ENCODE results near the gene INTS11.
"Not testable (repeated sequence)": the region's sequence is repeated elsewhere in the genome, so short reads cannot be mapped to it uniquely, and the experiment has no call there.

Gene INTS11

GRCh38 chr1:1329304-1330210, 5.1 kb upstream of the INTS11 start:
- no peak for DNase-seq (ENCODE audit: low read depth)

GRCh38 chr1:1328254-1328653, 3.8 kb upstream of the INTS11 start:
- no peak for DNase-seq (ENCODE audit: low read depth)

- no peak for DNase-seq (ENCODE audit: low read depth)
Measured at GRCh38 chr1:1327291-1327690, 2.8 kb upstream of the INTS11 start.

- no peak for DNase-seq (ENCODE audit: low read depth)
Measured at GRCh38 chr1:1326075-1326605, 1.7 kb upstream of the INTS11 start.

GRCh38 chr1:1325288-1326074, 1.0 kb upstream of the INTS11 start:
- no peak for DNase-seq (ENCODE audit: low read depth)

GRCh38 chr1:1324084-1324523, 356 bp downstream of the INTS11 start:
- no peak for DNase-seq (ENCODE audit: low read depth)

GRCh38 chr1:1322952-1323351, 1.5 kb downstream of the INTS11 start:
- DNase-seq (ENCODE audit: low read depth): no peak

- no peak for DNase-seq (ENCODE audit: low read depth)
Measured at GRCh38 chr1:1322418-1322817, 2.0 kb downstream of the INTS11 start.

GRCh38 chr1:1321477-1321876, 3.0 kb downstream of the INTS11 start:
- DNase-seq (ENCODE audit: low read depth): no peak

- no peak for DNase-seq (ENCODE audit: low read depth)
Measured at GRCh38 chr1:1320666-1321448, 3.6 kb downstream of the INTS11 start.

- no peak for DNase-seq (ENCODE audit: low read depth)
Measured at GRCh38 chr1:1319646-1319941, 4.9 kb downstream of the INTS11 start.

GRCh38 chr1:1318777-1319645, 5.4 kb downstream of the INTS11 start:
- no peak for DNase-seq (ENCODE audit: low read depth)

GRCh38 chr1:1318131-1318652, 6.3 kb downstream of the INTS11 start:
- DNase-seq (ENCODE audit: low read depth): no peak

GRCh38 chr1:1317420-1317819, 7.0 kb downstream of the INTS11 start:
- DNase-seq (ENCODE audit: low read depth): no peak

- DNase-seq (ENCODE audit: low read depth): not testable (repeated sequence)
Measured at GRCh38 chr1:1316199-1316598, 8.3 kb downstream of the INTS11 start.

- DNase-seq (ENCODE audit: low read depth): no peak
Measured at GRCh38 chr1:1315435-1315954, 9.0 kb downstream of the INTS11 start.

- no peak for DNase-seq (ENCODE audit: low read depth)
Measured at GRCh38 chr1:1314678-1315335, 9.7 kb downstream of the INTS11 start.

GRCh38 chr1:1314237-1314586, 10.2 kb downstream of the INTS11 start:
- no peak for DNase-seq (ENCODE audit: low read depth)

- no peak for DNase-seq (ENCODE audit: low read depth)
Measured at GRCh38 chr1:1313500-1314236, 10.8 kb downstream of the INTS11 start.

Data from stimulated activated CD8-positive, alpha-beta memory T cell treated with anti-CD3 and anti-CD28 coated beads, Interleukin-4, amount 100 ng/mL, for 24 hours (primary cell).